ENCODE measurements around the gene D2HGDH. TPM values are rescaled to one million over a fixed set of nuclear protein-coding genes. Genes with fewer than 3 reads are reported as not detected.

The D2HGDH gene
- total RNA-seq, 1 donor, result 13.4 TPM

DNA sequence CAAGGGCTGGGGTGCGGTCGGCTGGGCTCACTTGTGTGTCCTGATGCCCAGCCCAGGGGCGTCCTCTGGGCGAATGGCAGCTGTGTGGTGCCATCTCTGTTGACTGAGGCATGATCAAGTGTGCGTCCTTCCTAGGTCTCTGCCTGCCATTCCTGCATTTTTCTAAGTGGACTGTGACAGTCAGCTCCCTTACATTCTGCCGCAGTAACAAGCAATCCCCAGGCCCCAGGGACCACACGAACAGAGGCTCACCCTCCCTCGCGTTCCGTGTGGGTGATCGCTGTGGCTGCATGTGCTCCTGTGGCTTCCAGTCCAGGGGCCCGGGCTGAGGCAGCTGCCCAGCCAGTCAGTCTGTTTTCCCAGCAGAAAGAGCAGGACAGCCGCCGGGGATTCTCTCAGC lies 17.8 kb downstream of the D2HGDH start:
- no peak overlapping the region for H3K4me3 ChIP-seq (ENCODE audit: low read depth, low read length)
- no peak for DNase-seq (ENCODE audit: low read depth)
- TF ChIP-seq, protein P1, sequence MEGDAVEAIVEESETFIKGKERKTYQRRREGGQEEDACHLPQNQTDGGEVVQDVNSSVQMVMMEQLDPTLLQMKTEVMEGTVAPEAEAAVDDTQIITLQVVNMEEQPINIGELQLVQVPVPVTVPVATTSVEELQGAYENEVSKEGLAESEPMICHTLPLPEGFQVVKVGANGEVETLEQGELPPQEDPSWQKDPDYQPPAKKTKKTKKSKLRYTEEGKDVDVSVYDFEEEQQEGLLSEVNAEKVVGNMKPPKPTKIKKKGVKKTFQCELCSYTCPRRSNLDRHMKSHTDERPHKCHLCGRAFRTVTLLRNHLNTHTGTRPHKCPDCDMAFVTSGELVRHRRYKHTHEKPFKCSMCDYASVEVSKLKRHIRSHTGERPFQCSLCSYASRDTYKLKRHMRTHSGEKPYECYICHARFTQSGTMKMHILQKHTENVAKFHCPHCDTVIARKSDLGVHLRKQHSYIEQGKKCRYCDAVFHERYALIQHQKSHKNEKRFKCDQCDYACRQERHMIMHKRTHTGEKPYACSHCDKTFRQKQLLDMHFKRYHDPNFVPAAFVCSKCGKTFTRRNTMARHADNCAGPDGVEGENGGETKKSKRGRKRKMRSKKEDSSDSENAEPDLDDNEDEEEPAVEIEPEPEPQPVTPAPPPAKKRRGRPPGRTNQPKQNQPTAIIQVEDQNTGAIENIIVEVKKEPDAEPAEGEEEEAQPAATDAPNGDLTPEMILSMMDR (IDR thresholded peaks at IDR 0.05; ENCODE audit: insufficient read depth, low read depth, low read length), result no peak

DNA sequence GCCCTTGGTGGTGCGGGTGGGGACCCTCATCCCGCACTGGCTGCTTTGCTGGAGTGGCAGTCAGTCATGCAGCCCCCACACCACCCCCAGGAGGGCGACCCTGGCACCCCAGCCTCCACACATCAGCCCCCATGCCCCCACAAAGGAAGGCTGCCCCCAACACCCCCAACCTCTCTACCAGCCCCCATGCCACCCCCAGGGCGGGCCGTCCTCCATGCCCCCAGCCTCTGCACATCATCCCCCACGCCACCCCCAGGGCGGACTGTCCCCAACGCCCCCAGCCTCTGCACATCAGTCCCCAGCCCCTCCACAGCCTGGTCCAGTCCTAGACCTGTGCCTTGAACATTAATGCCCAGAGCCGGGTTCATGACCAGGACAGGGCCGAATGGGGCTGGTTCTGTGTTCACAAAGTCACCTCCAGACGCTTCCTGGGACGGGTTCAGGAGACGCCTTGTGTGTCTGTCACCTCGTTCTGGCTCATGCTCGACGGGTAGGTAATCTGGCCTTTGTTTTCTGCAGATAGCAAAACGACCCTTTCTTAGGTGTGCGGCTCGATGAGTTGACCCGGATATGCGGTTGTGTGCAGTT lies 18.4 kb downstream of the D2HGDH start:
- TF ChIP-seq, protein P1 (IDR thresholded peaks at IDR 0.05; ENCODE audit: insufficient read depth, low read depth, low read length), result no peak
- no peak overlapping the region for H3K4me3 ChIP-seq (ENCODE audit: low read depth, low read length)
- DNase-seq (ENCODE audit: low read depth), result no peak

DNA sequence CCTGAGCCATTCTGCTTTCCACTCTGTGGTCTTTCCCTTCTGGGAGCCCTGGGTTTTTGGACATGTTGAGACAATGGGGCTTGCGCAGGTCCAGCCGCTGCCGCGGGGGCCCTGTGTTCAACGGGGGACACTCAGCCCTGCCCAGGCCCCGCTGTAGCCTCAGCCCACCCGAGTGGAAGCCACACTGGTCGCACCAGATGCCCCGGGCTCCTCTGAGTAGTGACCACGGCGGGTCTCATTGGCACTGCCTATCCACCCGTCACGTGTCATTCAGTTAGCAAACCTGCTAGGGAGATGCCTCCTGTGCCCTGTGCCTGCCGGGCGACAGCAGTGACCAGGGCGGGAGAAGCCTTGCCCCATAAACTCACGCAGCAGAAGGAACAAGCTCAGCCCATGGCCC lies 19.1 kb downstream of the D2HGDH start:
- TF ChIP-seq, protein P1 (IDR thresholded peaks at IDR 0.05; ENCODE audit: insufficient read depth, low read depth, low read length), result no peak
- no peak overlapping the region for H3K4me3 ChIP-seq (ENCODE audit: low read depth, low read length)
- no peak for DNase-seq (ENCODE audit: low read depth)

DNA sequence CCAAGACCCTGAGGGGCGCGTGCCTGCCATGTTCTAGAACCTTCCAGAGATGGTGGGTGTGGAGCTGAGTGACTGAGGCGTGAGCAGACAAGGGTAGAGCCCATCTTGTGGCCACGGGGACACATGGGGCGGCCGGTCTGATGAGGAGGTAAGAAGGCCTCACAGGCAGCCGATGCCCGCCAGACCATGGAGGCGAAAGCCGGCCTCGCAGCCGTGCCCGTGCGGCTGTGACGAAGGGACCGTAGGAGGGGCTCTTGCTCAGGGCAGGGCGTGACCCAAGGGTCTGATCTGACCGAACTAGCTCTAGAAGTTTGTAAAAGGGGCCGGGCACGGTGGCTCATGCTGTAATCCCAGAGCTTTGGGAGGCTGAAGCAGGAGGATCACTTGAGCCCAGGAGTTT lies 19.6 kb downstream of the D2HGDH start:
- DNase-seq (ENCODE audit: low read depth), result no peak
- H3K4me3 ChIP-seq (ENCODE audit: low read depth, low read length), result no peak overlapping the region
- TF ChIP-seq, protein P1 (IDR thresholded peaks at IDR 0.05; ENCODE audit: insufficient read depth, low read depth, low read length), result no peak

DNA sequence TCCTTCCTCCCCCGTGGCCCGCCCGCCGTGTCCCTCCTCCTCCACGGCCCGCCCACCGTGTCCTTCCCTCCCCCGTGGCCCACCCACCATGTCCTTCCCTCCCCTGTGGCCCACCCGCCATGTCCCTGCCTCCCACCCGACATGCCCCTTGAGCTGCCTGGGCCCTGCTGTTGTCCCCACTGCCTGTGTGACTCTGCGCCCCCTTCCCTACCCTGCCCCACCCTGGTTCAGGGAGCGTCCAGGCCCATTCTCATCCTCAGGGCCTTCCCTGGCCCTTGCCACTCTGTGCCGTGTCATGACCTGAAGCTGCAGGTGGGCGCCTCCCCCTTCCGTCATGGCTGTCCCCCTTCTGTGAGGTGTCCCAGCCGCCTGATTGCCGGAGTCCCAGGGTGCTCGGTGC lies 20.7 kb downstream of the D2HGDH start:
- TF ChIP-seq, protein P1 (IDR thresholded peaks at IDR 0.05; ENCODE audit: insufficient read depth, low read depth, low read length), result no peak
- no peak overlapping the region for H3K4me3 ChIP-seq (ENCODE audit: low read depth, low read length)
- no peak for DNase-seq (ENCODE audit: low read depth)

DNA sequence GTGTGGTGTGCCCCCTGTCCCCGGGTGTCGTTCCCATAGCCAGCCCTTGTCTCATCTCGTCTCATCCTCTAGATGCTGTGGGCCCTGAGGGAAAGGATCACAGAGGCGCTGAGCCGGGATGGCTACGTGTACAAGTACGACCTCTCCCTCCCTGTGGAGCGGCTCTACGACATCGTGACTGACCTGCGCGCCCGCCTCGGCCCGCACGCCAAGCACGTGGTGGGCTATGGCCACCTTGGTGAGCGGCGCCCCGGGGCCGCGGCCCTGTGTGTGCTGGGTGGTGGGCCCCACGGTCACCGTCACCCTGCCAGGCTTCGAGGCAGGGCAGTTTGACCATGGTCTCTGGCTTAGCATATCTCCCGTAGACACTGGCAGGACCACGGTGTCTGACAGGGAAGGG lies 21.3 kb downstream of the D2HGDH start:
- DNase-seq (ENCODE audit: low read depth), result no peak
- H3K4me3 ChIP-seq (ENCODE audit: low read depth, low read length), result no peak overlapping the region
- TF ChIP-seq, protein P1 (IDR thresholded peaks at IDR 0.05; ENCODE audit: insufficient read depth, low read depth, low read length), result no peak
